ENCODE measurements around the gene MMAB. TPM values are rescaled to one million over a fixed set of nuclear protein-coding genes. Genes with fewer than 3 reads are reported as not detected.
"Not testable (repeated sequence)": the region's sequence is repeated elsewhere in the genome, so short reads cannot be mapped to it uniquely, and the experiment has no call there.

Gene MMAB
- total RNA-seq, 1 experiment from 2014 or later = 51.2 TPM

GRCh38 chr12:109602132-109602531, 28.8 kb upstream of the MMAB start:
- DNase-seq (ENCODE audit: low spot score) = not testable (repeated sequence)

DNA sequence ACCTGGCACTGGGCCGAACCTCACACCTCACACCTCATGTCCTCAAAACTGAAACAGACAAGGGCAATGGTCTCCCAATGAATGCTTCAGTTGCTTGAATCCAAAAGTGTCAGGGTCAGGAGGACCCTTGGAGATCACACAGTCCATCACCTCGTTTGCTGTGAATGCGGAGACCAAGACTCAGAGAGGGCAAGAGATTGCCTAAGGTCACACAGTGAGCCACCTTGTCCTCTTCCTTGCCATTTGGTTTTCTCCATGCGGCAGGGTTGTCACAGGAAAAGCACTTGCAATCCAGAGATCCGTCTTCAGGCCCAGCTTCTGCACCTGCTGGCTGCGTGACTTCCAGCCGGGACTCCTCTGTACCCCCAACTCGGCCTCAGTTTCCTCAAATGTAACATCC, 28.3 kb upstream of the MMAB start:
- no peak for DNase-seq (ENCODE audit: low spot score)

DNA sequence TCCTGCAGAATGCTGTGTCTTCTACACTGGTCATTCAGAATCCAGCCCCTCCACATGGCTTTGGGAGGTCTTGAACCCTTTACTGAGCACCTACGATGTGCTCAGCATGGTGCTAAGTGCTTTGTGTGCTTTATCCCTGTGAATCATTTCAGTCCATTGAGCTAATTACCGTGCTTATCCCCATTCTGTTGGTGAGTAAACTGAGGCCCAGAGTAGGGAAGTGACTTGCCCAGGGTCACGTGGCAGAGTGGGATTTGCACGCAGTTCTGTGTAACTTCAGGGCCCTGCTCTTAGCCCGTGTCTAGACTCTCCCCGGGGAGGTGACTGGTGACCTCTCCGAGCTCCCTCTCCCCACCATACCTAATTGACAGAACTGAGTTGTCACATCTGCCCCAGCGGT, 27.7 kb upstream of the MMAB start:
- no peak for DNase-seq (ENCODE audit: low spot score)

- no peak for DNase-seq (ENCODE audit: low spot score)
These were observed 27.2 kb upstream of the MMAB start for GRCh38 chr12:109600481-109600880.

- no peak for DNase-seq (ENCODE audit: low spot score)
These were observed 25.8 kb upstream of the MMAB start for GRCh38 chr12:109599087-109599486.

GRCh38 chr12:109598428-109598854, 25.1 kb upstream of the MMAB start:
- no peak for DNase-seq (ENCODE audit: low spot score)

- peak; percentile 74 for DNase-seq (ENCODE audit: low spot score)
These were observed 24.6 kb upstream of the MMAB start for GRCh38 chr12:109597795-109598427.

- no peak for DNase-seq (ENCODE audit: low spot score)
These were observed 24.1 kb upstream of the MMAB start for GRCh38 chr12:109597414-109597794.

DNA sequence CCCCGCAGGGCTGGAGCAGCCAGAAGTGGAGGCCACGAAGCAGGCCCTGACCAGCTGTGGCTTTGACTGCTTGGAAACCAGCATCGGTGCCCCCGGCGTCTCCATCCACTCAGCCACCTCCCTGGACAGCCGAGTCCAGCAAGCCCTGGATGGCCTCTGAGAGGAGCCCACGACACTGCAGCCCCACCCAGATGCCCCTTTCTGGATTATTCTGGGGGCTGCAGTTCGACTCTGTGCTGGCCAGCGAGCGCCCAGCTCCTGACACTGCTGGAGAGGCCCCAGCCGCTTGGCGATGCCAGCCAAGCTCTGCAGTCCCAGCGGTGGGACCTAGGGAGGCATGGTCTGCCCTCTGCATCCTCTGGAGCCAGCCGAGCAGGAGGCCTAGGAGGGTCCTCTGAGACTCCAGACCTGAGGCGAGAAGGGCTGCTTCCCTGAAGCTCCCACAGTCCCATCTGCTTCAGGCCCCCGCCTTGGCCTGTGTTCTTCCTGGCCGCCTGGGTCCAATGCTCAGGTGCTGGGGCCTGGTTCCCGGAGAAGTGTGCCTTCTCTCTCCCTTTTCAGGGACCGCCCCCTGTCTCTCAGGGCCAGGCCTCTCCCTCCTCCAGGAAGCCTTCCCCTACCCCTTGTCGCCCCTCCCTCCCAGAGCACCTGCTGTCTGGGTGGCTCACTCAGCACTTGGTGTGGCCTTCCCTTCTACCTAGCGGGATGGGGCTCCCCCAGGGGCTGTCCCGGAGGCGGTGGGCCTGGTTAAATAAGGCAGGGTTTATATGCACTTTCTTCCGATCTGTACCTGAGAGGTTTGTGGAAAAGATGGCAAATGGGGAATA, 23.3 kb upstream of the MMAB start:
- DNase-seq (ENCODE audit: low spot score) = no peak

- no peak for DNase-seq (ENCODE audit: low spot score)
These were observed 22.1 kb upstream of the MMAB start for GRCh38 chr12:109595321-109595902.

DNA sequence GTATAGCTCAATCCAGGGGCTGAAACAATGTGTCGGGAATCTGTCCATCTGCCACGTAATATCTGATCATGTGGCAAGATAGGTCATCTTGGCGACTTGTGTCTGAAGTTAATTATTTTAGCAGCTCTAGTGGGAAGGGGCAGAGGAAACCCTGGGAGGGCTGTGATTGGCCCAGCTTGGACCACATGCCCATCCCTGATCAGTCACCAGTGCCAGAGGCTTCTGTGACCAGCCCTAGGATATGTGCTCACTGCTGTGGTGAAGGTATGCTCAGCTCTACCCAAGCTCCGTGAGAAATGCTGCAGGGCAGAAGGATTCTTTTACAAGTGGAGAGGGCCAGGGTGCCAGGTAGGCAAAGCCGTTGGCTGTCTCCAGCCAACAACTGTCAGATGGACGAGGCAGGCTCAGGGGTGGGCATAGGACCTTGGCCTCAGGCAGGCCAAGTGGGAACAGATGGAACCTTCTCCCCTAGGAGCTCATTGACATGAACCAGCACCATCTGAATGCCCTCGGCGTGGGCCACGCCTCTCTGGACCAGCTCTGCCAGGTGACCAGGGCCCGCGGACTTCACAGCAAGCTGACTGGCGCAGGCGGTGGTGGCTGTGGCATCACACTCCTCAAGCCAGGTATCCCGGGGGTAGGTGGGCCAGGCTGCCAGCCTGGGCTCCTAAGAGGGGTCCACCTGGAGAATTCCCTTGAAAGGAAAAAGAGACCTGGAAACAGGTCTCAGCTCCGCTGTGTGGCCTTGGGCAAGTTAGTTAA, 21.4 kb upstream of the MMAB start:
- no peak for DNase-seq (ENCODE audit: low spot score)

- no peak for DNase-seq (ENCODE audit: low spot score)
These were observed 19.6 kb upstream of the MMAB start for GRCh38 chr12:109592905-109593272.

DNA sequence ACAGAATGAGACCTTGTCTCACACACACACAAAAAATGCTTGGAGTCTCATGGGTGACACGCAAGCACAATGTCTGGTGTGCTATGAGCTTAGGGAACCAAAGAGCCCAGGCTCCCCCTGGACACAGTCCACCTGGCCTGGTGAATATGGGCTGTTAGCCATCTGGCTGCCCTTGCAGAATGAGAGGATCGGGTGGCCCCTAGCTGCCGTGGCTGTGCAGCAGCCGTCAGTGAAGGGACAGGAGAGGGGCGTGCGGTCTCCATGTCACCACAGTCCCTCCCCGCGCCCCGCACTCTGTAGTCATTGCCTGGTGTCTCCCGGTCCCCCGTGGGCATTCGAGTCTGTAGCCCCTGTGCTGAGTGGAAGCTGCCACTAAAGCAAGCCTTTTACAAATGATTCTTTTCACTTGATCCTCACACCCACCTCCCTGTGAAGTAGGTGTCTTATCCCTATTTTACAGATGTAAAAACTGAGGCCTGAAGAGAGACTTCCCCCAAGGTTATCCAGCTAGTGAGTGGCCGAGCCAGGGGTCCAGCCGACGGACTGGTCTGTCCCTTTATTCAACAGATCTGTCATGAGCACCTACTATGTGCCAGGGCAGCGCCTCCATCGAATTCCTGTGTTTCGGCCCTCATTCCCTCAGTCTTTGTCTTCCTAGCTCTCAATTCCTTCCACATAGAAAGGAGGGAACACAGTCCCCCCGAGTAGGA, 19.0 kb upstream of the MMAB start:
- DNase-seq (ENCODE audit: low spot score) = no peak

DNA sequence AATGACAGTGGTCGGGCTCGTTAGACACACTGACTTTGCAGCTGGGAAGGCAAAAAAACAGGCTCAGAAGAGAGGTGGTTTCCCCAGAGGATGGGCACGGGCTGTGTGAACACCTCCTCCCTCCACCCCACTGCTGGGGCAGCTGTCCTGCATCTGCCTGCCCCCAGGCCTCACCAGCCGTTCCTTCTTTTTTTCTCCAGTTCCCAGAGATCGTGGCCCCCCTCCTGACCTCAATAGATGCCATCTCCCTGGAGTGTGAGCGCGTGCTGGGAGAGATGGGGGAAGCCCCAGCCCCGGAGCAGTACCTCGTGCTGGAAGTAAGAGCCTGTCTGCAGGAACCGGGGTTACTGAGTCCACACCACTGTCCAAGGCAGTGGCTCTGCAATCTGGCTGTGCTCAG, 17.7 kb upstream of the MMAB start:
- no peak for DNase-seq (ENCODE audit: low spot score)

- DNase-seq (ENCODE audit: low spot score) = no peak
These were observed 17.3 kb upstream of the MMAB start for GRCh38 chr12:109590566-109590965.

DNA sequence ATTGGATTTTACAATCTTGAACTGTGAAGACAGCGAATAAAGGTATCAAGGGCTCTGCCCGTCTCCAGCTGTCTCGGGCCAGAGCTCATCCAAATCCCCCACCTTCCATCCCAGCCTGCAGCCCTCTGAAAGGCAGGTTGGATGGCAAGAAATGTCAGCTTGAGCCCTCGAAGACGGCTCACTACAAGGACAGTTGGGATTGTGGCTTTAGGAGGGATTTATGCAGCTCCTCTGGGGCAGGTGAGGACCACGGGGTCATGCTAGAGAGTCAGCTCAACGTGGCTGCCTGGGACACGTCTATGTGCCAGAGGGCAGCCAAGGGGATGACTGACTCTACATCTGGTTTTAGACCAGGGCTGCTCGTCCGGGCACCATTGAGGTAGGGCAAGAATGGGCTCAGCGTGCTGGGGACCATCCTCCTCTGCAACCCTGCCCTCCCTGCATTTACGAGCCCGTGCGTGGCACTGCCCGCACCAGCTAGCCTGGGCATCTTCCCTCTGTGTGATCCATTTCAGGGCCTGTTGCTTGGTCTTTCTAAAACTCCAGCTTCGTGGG, 16.5 kb upstream of the MMAB start:
- no peak for DNase-seq (ENCODE audit: low spot score)

GRCh38 chr12:109589240-109589590, 15.9 kb upstream of the MMAB start:
- DNase-seq (ENCODE audit: low spot score) = no peak

- DNase-seq (ENCODE audit: low spot score) = no peak
These were observed 15.3 kb upstream of the MMAB start for GRCh38 chr12:109588461-109589239.

- DNase-seq (ENCODE audit: low spot score) = no peak
These were observed 14.6 kb upstream of the MMAB start for GRCh38 chr12:109587921-109588320.

DNA sequence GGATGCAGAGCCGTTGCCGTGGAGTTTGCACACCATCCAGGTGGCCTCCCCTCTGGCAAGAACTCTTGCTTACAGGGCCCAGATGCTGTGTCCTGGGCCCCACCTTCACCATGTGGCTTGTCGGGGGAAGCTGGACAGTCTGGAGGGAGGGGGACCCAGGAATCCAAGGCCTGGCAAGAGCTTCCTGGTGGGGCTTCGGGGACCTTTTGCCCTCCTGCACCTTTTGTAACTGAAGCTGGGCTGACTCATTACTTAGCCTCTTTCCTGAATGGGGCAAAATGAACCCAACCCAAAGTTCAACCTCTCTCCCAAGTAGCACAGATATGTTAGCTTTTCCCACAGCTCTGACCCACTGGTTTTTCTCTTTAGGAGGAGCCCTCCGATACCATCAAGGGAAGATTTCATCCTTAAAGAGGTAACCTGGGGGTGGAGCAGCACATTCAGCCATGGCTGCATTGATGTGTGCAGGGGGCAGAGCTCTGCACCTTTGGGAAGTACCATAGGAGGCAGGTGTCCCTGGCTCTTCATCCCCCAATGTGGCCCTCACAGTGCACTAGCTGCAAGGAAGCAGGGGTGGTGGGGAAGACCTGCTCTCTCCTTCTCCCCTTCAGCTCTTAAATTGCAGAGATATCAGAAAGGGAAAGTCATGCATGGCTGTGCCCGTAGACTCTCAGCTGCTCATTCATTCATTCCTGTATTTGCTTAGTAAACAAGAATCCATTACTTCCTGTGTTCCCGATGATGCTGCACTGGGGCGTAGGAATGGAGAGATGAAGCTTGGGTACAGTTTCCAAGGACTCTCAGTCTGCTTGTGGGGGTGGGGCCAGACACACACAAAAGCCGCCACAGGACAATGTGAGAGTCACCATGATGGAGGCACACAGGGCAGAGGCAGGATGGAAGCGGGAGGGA, 13.3 kb upstream of the MMAB start:
- no peak for DNase-seq (ENCODE audit: low spot score)

All from A172 (cell line).